Left cardiac atrium (tissue), 4 donors: ENCODE data around the gene PALM. TPM values are rescaled to one million over a fixed set of nuclear protein-coding genes. Genes with fewer than 3 reads are reported as not detected.

Source experiments
- ATAC-seq, 2 donors: fragments of 200-7000 bp; cut with Tn5 transposase; one replicate each; pipeline ENCODE4 v1.9.1; 2020; ENCODE audit warnings: mild to moderate bottlenecking in 2 of 2, moderate library complexity in 2 of 2
- DNase-seq: peaks from one replicate; pipeline ENCODE4 v3.0.0-alpha.2; 2020
- intact Hi-C, 2 donors: fragments of 100-400 bp; cut with DNase I; formaldehyde crosslinking; loops; one replicate each; pipeline versions ENCODE4 v1.14.1 to v1.15.1; 2022 to 2023
- total RNA-seq, 2 donors: library from RNA; stranded (reverse); fragmentation: NEBNext Ultra II Directional; extraction: Animal tissue kit (Norgen Biotek cat#: 25700); gene quantifications; one replicate each; pipeline ENCODE4 v1.2.1, GENCODE V29; 2021
- donor health status: DM: no; HTN: yes; CAD: no.
- donor health status: DM: no; HTN: yes; CAD: no; lungs with severe emphysema.
- donor health status: DM: yes; HTN: yes; CAD: no.
- donor health status: Dilated cardiomyopathy.

Gene PALM
- total RNA-seq, 2 donors from 2014 or later, result 48.9 to 49.7 TPM

GRCh38 chr19:763869-764268 lies 55.1 kb downstream of the PALM start:
- no peak for DNase-seq
- ATAC-seq, result no peak
- intact Hi-C loops, result loop anchor here in 1 of 2 donors (10.0 kb wide), 1 partner anchor 81 kb away; the partner anchor contains the start of gene PRTN3

GRCh38 chr19:764301-764700 lies 55.6 kb downstream of the PALM start:
- intact Hi-C loops, result loop anchor here in 1 of 2 donors (10.0 kb wide), 1 partner anchor 80 kb away; the partner anchor contains the start of gene PRTN3
- ATAC-seq (no peak), DNase-seq (no peak)

- DNase-seq (no peak), ATAC-seq (no peak)
- intact Hi-C loops, result loop anchor here (5.0 to 10.0 kb wide), 2 partner anchors 80 to 217 kb away; partner anchors contain the start of genes PRTN3 (in 1 of the 2) and WDR18 (in 1 of the 2)
Measured at GRCh38 chr19:765179-765738, 56.5 kb downstream of the PALM start.

- intact Hi-C loops, result loop anchor here (2.0 to 10.0 kb wide), 3 partner anchors 76 to 214 kb away; partner anchors contain the start of genes PRTN3 (in 1 of the 2) and WDR18 (in 1 of the 2)
- ATAC-seq, result peak; percentile 41 to 57
- DNase-seq, result no peak
Measured at GRCh38 chr19:768424-768823, 59.7 kb downstream of the PALM start.

GRCh38 chr19:769616-770015 lies 60.9 kb downstream of the PALM start:
- intact Hi-C loops, result loop anchor here (1.0 to 10.0 kb wide), 5 partner anchors 75 to 213 kb away; partner anchors contain the start of genes CFD (in 1 of the 2), ELANE (in 1 of the 2), PRTN3 (in 1 of the 2) and WDR18 (in 1 of the 2)
- no peak for ATAC-seq
- DNase-seq, result no peak

- intact Hi-C loops, result loop anchor here in 1 of 2 donors (10.0 kb wide), 1 partner anchor 83 kb away; the partner anchor contains the start of genes CFD and ELANE
- ATAC-seq, result peak; percentile 35 to 54
- DNase-seq, result no peak
Measured at GRCh38 chr19:771332-771785, 62.6 kb downstream of the PALM start.

GRCh38 chr19:772063-772462 lies 63.3 kb downstream of the PALM start:
- intact Hi-C loops, result loop anchor here in 1 of 2 donors (10.0 kb wide), 1 partner anchor 83 kb away; the partner anchor contains the start of genes CFD and ELANE
- DNase-seq (no peak), ATAC-seq (no peak)

GRCh38 chr19:772730-773436 lies 64.1 kb downstream of the PALM start:
- intact Hi-C loops, result loop anchor here in 1 of 2 donors (10.0 kb wide), 1 partner anchor 82 kb away; the partner anchor contains the start of genes CFD and ELANE
- no peak for DNase-seq
- ATAC-seq, result no peak

- DNase-seq (no peak), ATAC-seq (no peak)
- intact Hi-C loops, result loop anchor here in 1 of 2 donors (10.0 kb wide), 1 partner anchor 78 kb away; the partner anchor contains the start of genes CFD and ELANE
Measured at GRCh38 chr19:776549-776948, 67.8 kb downstream of the PALM start.

GRCh38 chr19:778910-779653 lies 70.3 kb downstream of the PALM start:
- intact Hi-C loops, result loop anchor here in 1 of 2 donors (10.0 kb wide), 1 partner anchor 76 kb away; the partner anchor contains the start of genes CFD and ELANE

GRCh38 chr19:780935-781334 lies 72.2 kb downstream of the PALM start:
- intact Hi-C loops, result no loop called here
- DNase-seq (no peak), ATAC-seq (no peak)

More at GRCh38 chr19:778910-779653, 70.3 kb downstream of the PALM start:
- DNase-seq, result peak; percentile 75
- ATAC-seq, result peak; percentile 78 to 80

GRCh38 chr19:781800-782184 lies 73.1 kb downstream of the PALM start:
- no peak for DNase-seq
- no peak for ATAC-seq
- intact Hi-C loops, result no loop called here

GRCh38 chr19:782185-782877 lies 73.6 kb downstream of the PALM start:
- DNase-seq (no peak), ATAC-seq (peak; percentile 21 to 45)
- intact Hi-C loops, result no loop called here

GRCh38 chr19:782878-783668 lies 74.3 kb downstream of the PALM start:
- intact Hi-C loops, result no loop called here
- DNase-seq (peak; percentile 43), ATAC-seq (peak in 1 of 2 donors; percentile 48)

GRCh38 chr19:784541-784940 lies 75.8 kb downstream of the PALM start:
- no peak for DNase-seq
- no peak for ATAC-seq
- intact Hi-C loops, result no loop called here

GRCh38 chr19:787536-787935 lies 78.8 kb downstream of the PALM start:
- DNase-seq (no peak), ATAC-seq (no peak)
- intact Hi-C loops, result no loop called here

- intact Hi-C loops, result no loop called here
- DNase-seq (no peak), ATAC-seq (no peak)
Measured at GRCh38 chr19:788686-788982, 79.9 kb downstream of the PALM start.
